ENCODE results near the gene APAF1.
"Not testable (repeated sequence)": the region's sequence is repeated elsewhere in the genome, so short reads cannot be mapped to it uniquely, and the experiment has no call there.

The APAF1 gene

GRCh38 chr12:98644712-98645571 is at the start of gene APAF1, which contains the start of gene IKBIP:
APAF1 (plus strand) TSS chr12:98645290; CDS start chr12:98648360, 3,070 bp downstream.
IKBIP (minus strand) TSS chr12:98644788; CDS start chr12:98644701, 87 bp downstream.
- peak; percentile 91 to 95 for DNase-seq (ENCODE audit: low read depth in 2 of 2)

- not testable (repeated sequence) for DNase-seq (ENCODE audit: low read depth in 2 of 2)
These were observed 47.8 kb upstream of the APAF1 start for GRCh38 chr12:98597313-98597712.

DNA sequence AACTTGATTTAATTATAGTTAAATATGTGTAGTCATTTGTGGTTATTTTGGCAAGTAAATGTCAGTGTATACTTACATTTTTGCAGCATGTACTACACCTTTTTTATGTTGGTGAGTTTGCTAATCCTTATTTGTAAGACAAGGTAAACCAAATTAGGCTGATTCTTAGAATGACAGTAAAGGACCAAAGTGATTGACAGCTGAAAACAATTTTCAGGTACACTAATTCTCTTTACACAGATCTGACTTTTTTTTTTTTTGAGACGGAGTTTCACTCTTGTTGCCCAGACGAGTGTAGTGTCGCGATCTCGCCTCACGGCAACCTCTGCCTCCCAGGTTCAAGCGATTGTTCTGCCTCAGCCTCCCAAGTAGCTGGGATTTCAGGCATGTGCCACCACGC is 43.2 kb upstream of the APAF1 start:
- no peak for DNase-seq (ENCODE audit: low read depth in 2 of 2)

DNA sequence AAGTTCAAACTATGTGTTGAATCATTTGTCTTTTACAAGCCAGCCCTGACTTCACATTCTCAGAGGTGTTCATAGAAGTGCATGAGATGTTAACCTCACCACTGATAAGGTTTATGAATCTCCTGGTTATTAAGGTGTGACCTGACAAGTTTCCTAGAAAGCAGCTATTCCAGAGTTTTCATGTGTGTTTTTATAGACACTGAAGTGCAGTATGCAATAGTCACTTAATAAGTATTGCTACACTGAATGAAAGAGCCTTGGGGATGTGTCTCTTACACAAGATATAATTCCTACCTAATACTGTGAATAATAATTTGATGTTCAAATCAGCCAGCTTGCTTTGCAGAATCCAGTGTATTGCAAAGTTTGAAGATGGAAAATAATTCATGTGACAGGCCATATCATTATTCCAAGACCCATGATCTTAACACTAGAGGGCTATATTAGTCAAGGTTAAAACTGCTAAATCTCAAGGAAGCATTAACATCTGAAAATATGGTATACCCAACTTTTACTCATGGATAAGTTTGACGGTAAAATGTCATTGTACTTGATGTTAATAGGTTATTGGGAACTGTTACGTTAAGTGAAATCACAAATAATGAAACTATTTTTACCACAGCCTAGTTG is 38.6 kb upstream of the APAF1 start:
- no peak for DNase-seq (ENCODE audit: low read depth in 2 of 2)

GRCh38 chr12:98610596-98610995 is 34.5 kb upstream of the APAF1 start:
- no peak for DNase-seq (ENCODE audit: low read depth in 2 of 2)

- DNase-seq (ENCODE audit: low read depth in 2 of 2): no peak
These were observed 32.3 kb upstream of the APAF1 start for GRCh38 chr12:98612696-98613334.

DNA sequence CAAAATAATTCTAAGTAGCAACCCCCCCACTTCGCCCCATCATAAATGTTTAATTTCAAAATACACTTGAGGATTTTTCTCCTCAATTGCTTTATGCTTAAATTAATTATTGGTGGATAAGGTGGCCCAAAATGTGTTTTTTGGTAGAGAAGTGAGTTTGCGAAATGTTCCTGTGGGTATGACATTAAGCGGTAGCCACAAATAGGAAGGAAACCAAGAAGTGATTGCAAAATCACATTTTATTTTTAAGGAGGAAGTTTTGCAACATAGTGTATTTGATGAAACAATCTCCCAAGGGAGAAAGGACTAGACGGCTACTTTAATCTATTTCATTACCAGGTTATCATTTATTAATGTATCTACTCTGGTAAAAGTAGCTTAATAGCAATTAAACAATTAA is 26.1 kb upstream of the APAF1 start:
- no peak for DNase-seq (ENCODE audit: low read depth in 2 of 2)

GRCh38 chr12:98635657-98636323 is 9.3 kb upstream of the APAF1 start:
- no peak for DNase-seq (ENCODE audit: low read depth in 2 of 2)

- no peak for DNase-seq (ENCODE audit: low read depth in 2 of 2)
These were observed 8.0 kb upstream of the APAF1 start for GRCh38 chr12:98637068-98637467.

GRCh38 chr12:98638009-98638408 is 7.1 kb upstream of the APAF1 start:
- DNase-seq (ENCODE audit: low read depth in 2 of 2): no peak

DNA sequence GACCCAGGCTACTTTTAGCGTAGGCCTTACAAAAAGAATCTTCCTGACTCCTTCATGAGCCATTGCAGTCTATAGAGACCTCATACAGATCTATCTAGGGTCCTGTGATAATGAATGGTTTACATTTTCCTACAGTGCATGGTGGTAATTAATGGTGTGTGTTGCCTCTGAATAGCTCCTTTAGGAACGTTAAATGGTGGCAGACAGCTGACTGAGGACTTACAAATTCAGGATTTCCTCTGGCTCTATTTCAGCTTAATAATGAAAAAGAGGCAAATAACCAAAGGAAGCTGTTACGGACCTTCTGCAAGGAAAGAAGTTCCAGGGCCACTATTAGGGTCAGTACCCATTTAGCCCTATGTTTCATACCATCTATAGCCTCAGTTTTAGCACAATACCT is 5.6 kb upstream of the APAF1 start:
- DNase-seq (ENCODE audit: low read depth in 2 of 2): no peak

GRCh38 chr12:98642801-98643200 is 2.3 kb upstream of the APAF1 start:
- not testable (repeated sequence) for DNase-seq (ENCODE audit: low read depth in 2 of 2)

DNA sequence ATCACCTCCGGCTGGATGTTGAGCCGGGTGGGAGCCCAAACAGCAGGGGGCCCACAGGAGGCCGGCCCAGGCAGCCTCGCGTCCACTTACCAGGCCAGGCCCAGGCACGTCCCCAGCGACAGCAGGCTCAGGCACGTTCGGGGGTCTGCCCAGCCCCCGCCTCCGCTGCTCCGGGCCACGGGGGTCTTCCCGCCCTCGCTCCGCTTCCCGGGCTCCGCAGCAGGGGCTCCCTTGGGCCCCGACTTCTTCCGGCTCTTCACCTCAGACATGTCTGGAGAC is 718 bp upstream of the APAF1 start:
- peak in 1 of 2 donors; percentile 6 for DNase-seq (ENCODE audit: low read depth in 2 of 2)

- no peak for DNase-seq (ENCODE audit: low read depth in 2 of 2)
These were observed 530 bp downstream of the APAF1 start for GRCh38 chr12:98645572-98646067.

GRCh38 chr12:98646294-98647090 is 1.4 kb downstream of the APAF1 start:
- DNase-seq (ENCODE audit: low read depth in 2 of 2): no peak

DNA sequence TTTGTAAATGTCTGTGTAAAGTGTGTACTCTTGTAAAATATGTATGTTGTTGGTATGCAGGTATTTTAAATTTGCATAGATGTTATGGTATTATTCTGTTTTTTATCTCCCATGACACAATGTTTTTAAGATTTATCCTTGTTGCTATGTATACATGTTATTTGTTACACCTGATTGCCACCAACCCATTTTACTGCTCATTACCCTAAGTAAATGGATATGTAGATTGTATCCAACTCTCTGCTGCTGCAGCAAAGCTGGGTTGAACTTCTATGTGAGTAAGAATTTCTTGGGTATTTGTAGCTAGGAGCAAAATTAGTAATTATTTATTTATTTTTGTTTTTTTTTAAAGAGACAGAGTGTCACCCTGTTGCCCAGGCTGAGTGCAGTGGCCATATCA is 6.2 kb downstream of the APAF1 start:
- no peak for DNase-seq (ENCODE audit: low read depth in 2 of 2)

- no peak for DNase-seq (ENCODE audit: low read depth in 2 of 2)
These were observed 8.9 kb downstream of the APAF1 start for GRCh38 chr12:98653866-98654493.

DNA sequence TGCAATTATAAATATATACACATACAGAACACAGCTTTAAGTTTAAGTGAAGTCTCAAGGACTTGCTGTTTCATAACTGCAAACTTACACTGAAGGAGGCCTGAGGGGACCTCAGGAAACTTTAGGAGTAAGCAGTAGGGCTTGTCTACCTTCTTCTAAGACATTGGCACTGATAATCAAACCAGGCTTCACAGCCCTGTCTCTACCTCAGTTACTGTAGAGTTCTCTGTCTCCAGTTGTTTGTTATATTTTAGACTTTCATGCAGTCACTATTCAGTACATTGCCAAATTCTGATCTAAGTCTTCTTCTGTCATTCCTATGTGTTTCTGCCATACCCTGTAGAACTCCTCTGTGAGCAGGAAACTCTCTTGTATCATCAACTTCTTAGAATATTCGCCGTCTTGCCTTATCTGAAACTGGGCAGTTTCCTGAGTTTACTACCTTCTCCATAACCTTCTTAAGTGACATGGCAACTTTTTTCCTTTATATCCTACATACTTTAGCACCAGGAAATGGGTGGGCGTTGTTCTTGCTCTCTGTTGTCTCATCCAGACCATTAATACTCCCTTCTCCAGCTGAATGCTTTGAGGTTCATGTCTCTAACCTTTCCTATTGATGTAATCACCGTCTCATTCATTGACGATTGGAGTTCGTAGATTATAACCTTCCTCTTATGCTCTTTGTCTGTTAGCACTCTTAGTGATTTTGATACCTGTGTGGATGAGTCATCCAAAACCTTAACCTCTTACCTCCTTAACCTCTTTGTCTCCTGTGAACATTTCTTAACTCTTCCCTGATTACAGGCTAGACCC is 11.4 kb downstream of the APAF1 start:
- DNase-seq (ENCODE audit: low read depth in 2 of 2): no peak

DNA sequence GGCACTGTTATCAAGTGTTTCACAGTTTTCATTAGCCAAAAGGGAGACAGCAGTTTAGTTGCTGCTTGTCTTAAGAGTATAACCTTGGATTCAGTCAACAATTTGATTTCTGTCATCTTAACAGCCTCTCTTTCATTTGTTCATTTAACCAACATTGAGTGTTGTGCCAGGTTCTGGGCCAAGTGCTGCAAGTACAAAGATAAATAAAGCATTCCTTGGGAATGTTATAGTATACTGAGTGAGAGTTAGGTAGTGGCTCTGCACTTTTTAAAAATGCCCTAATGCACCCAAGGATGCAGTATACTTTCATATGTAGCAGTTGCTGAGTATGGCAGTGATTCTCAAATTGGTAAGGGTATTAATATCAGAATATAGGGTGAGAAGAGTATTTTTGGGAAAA is 15.4 kb downstream of the APAF1 start:
- no peak for DNase-seq (ENCODE audit: low read depth in 2 of 2)

GRCh38 chr12:98669751-98670150 is 24.7 kb downstream of the APAF1 start:
- no peak for DNase-seq (ENCODE audit: low read depth in 2 of 2)
